Astrocyte of the cerebellum (primary cell): ENCODE measurements around the gene MYMK.

ENCODE experiments used
- DNase-seq: peaks from one replicate; pipeline ENCODE4 v3.0.0-alpha.2; 2011; ENCODE audit warnings: low read depth
- H3K4me3 ChIP-seq: 2 replicates; pipeline ENCODE4 v1.5.1; 2011; ENCODE audit warnings: mild to moderate bottlenecking, low read depth, low read length, moderate library complexity
- in situ Hi-C: cut with HindIII; loops from 2 replicates; pipeline ENCODE4 v1.10.0; 2017; ENCODE audit warnings: low sequenced_read_pairs
- TF ChIP-seq, protein P1 (sequence below): IDR thresholded peaks from 2 replicates; pipeline ENCODE4 v1.5.1; 2012; ENCODE audit warnings: low read length, low read depth, moderate library complexity, mild to moderate bottlenecking; ENCODE audit errors: missing control alignments

MYMK gene

DNA sequence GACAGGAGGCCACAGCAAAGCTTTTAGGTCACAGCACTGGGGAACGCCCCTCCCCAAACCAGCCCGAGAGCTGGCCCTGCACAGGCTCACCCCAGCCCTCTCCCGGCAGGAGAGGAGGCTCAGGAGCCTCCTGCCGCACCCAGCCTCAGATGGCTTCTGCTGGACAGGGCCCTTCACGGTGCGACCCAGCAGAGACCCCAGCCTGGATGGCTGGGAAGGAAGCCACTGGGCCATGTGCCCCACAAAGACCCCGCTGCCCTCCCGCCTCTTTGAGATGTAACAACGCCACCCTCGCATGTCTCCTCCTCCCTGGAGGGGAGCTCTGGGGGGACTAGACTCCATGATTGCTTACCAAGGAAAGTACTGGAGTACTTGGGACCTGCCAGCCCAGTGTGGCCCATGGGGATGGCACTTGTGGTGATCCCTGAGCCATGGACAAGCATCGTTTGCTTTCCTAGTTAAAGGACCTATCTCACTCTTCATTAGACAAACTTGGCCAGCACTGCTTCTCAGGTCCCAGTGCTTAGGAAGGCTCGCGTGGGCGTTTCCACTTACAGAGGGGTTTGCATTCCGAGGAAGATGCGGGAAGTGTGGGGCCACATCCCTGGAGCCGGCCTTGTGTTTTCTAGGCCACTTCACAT lies 9.0 kb downstream of the MYMK start:
- no peak for DNase-seq
- no peak overlapping the region for H3K4me3 ChIP-seq
- TF ChIP-seq, protein P1, sequence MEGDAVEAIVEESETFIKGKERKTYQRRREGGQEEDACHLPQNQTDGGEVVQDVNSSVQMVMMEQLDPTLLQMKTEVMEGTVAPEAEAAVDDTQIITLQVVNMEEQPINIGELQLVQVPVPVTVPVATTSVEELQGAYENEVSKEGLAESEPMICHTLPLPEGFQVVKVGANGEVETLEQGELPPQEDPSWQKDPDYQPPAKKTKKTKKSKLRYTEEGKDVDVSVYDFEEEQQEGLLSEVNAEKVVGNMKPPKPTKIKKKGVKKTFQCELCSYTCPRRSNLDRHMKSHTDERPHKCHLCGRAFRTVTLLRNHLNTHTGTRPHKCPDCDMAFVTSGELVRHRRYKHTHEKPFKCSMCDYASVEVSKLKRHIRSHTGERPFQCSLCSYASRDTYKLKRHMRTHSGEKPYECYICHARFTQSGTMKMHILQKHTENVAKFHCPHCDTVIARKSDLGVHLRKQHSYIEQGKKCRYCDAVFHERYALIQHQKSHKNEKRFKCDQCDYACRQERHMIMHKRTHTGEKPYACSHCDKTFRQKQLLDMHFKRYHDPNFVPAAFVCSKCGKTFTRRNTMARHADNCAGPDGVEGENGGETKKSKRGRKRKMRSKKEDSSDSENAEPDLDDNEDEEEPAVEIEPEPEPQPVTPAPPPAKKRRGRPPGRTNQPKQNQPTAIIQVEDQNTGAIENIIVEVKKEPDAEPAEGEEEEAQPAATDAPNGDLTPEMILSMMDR: no peak
- in situ Hi-C loops: no loop called here

DNA sequence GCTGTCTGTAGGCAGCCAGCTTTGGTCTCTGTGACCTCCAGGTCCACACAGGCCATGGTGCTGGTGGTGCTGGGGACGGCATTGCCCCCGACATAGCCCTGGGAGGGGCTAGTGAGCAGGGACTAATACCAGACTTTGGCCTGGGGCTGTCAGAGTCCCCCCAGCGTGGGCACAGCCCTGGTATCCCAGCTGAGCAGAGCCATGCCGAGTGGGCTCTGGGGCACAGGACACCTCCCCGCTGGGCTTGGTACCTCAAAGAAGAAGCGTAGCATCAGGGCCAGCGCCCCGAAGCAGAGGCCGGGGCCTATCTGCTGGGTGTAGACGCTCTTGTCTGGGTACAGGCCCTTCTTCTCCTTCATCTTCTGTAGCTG lies 9.5 kb downstream of the MYMK start:
- no peak for DNase-seq
- TF ChIP-seq, protein P1: no peak
- no peak overlapping the region for H3K4me3 ChIP-seq
- in situ Hi-C loops: no loop called here

DNA sequence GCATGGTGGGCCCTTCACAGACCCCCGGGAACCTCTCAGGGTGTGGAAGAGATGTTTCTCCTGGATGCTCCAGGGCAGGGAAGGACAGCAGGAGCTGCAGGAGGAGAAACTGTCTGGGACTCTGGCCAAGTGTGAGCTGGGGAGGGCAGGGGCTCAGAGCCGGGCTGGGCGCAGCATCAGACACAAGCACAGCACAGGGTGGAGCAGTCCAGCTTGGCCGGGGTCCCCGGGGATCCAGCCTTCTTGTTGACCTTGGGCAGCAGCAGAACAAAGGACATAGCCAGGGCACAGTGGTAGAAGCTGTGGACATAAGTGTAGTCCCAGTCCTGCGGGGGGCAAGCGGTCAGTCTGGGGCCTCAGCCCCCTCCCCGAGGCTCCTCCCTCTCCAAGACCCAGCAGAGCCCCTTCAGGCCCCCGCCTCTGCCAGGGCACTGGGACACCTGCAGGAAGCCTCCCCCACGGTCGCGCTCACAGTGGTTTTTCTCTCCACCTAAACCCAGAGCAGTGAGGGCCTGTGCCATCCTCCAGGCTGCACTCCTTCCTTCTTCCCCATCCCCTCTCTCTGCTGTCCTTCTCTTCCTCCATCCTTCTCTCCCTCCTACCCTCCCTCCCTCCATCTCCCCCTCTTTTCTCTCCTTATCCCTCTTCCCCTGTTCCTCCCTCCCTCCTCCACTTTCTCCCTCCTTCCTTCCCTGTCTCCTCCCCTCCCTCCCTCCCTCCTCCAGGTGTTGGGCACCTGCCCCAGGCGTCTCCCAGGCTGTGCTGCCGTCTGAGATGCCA lies 10.1 kb downstream of the MYMK start:
- no peak for DNase-seq
- TF ChIP-seq, protein P1: no peak

DNA sequence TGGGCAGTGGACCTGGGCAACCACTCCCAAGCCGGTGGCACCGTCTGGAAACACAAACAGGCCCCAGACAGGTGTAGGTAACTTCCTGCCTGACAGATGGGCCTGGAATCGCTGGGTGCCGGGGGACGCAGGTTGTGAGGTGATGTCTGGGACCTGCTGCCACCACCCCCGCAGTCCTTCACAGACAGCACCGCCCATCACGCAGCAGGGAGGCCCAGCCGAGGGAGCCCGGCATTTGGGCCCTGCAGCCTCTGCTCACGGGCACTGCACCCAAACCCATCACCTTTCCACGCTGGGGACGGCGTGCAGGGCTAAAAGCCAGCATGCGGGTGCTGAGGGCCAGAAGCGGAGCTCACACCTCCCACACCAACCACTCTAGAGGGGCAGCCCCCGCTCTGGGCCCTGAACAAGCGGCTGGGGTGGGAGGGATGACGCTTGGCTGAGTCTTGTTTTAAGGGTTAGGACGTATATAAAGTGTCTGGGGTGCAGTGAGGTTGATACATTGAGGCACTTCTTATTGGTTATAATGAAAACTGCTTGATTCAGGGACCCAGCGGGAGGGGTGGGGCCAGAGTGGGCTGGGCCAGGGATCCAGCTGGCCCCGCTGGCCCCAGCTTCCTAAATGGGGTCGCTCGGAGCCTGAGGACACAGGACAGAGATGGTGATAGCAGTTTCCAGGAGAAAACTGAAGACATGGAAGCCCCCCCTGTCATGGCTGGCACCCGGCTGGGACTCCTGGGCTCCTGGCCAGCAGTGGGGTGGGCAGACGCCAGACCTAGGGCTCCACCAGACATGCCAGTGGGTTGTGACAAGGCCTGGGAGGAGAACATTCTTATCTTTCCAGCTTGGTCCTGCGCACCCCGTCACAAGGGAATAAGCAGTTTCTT lies 11.3 kb downstream of the MYMK start:
- in situ Hi-C loops: no loop called here
- H3K4me3 ChIP-seq: no peak overlapping the region
- TF ChIP-seq, protein P1: no peak
- DNase-seq: no peak

More for the DNA sequence above, 10.1 kb downstream of the MYMK start:
- in situ Hi-C loops: no loop called here
- no peak overlapping the region for H3K4me3 ChIP-seq

DNA sequence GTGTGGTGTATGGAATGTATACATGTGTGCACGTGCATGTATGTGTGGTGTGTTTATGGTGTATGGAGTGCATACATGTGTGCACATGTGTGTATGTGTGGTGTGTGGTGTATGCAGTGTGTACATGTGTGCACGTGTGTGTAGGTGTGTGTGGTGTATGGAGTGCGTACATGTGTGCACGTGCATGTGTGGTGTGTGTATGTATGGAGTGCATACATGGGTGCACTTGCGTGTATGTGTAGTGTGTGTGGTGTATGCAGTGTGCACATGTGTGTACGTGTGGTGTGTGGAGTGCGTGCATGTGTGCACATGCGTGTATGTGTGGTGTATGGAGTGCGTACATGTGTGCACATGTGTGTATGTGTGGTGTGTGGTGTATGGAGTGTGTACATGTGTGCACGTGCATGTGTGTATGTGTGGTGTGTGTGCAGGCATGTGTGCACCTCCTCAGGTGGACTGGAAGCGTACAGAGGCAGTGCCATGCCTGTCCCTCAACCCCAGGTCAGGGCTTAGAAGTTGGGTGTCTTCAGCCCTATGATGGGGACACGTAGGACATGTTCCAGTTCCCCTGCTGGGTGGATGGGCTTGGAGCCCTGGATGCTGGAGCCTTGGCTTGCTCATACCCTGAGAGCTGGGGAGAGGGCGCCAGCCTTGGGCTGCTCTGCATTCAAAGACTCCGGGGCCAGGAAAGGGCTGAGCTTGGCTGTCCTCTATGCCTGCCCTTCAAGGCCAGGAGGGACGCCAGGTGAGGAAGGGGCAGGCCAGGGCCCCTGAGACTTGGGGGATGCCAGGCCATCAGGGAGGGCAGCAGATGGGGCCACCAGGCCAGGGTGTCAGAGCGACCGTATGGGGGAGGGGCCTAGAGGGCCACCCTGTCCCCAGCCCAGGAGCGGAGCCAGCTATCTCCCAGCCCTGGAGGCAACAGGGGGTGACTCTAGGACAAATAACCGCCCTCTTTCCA lies 12.2 kb downstream of the MYMK start:
- no peak overlapping the region for H3K4me3 ChIP-seq

More for the DNA sequence above, 12.2 kb downstream of the MYMK start:
- TF ChIP-seq, protein P1: no peak
- DNase-seq: no peak
- in situ Hi-C loops: no loop called here
